Measurements from ENCODE around the gene OXNAD1. TPM values are rescaled to one million over a fixed set of nuclear protein-coding genes. Genes with fewer than 3 reads are reported as not detected.

The OXNAD1 gene
- total RNA-seq, 1 experiment from 2014 or later = 23.7 TPM

DNA sequence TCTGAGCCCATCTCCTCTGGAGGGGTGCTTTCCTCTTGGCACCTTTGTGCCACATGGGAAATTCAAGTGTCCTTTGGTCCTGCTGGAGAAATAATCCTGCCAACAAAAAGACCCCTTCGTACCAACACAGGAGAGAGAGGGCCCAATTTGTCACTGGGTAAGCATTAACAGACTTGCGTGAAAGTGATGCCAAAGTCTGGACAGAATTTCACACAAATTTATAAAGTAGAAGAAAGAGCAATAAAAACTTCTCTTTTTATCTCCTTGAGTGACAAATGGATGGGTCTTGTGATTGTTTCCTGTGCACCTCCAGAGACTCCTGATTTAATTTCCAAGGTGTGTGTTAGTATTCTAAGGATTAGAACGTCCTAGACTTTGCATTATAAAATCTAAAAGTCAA lies 15.1 kb upstream of the OXNAD1 start:
- H3K9me3 Mint-ChIP-seq = no peaks in the 10 kb centered on the region
- Histone ChIP-seq H2BK12ac (ENCODE audit: insufficient read length, low read depth, low read length) (no peak overlapping the region), H3K23me2 (ENCODE audit: insufficient read length, low read depth, low read length, poor library complexity, severe bottlenecking) (no peaks in the 10 kb centered on the region), H3K79me2 (ENCODE audit: insufficient read depth, low read length) (no peaks in the 10 kb centered on the region), H2AFZ (ENCODE audit: low read length) (no peak overlapping the region), H2BK20ac (ENCODE audit: low read depth, low read length, poor library complexity, severe bottlenecking) (no peak overlapping the region), H3K4me1 (ENCODE audit: insufficient read depth, low read length) (no peaks in the 10 kb centered on the region), H3K9ac (ENCODE audit: extremely low read depth, insufficient read length, low read length) (no peak overlapping the region), H3K18ac (ENCODE audit: insufficient read length, low read depth, low read length) (no peak overlapping the region), H3K23ac (ENCODE audit: insufficient read length, low read depth, low read length) (no peak overlapping the region), H2BK5ac (ENCODE audit: insufficient read length, low read length) (no peak overlapping the region), H3K14ac (ENCODE audit: insufficient read depth, low read length) (no peak overlapping the region), H3K27me3 (ENCODE audit: insufficient read depth, low read length) (no peaks in the 10 kb centered on the region), H3K9me3 (ENCODE audit: control insufficient read depth, low read depth, low read length) (no peaks in the 10 kb centered on the region), H3K4ac (ENCODE audit: low read depth, low read length) (no peak overlapping the region), H3K27ac (ENCODE audit: insufficient read length, low read depth, low read length) (no peak overlapping the region), H3K79me1 (ENCODE audit: insufficient read depth, low read depth, low read length, poor library complexity, severe bottlenecking) (no peaks in the 10 kb centered on the region), H3K56ac (ENCODE audit: insufficient read length, low read depth, low read length) (no peak overlapping the region), H3T11ph (ENCODE audit: low read length) (no peak overlapping the region), H2BK120ac (ENCODE audit: low read depth, low read length, poor library complexity, severe bottlenecking) (no peak overlapping the region), H3K4me2 (ENCODE audit: insufficient read depth, insufficient read length, low read length) (no peak overlapping the region), H4K20me1 (ENCODE audit: control insufficient read depth, insufficient read depth, insufficient read length) (no peaks in the 10 kb centered on the region), H4K5ac (ENCODE audit: insufficient read length, low read depth, low read length) (no peak overlapping the region), H2BK15ac (ENCODE audit: low read depth, low read length) (no peak overlapping the region), H4K8ac (replicated peaks; ENCODE audit: insufficient read length, low read depth, low read length) (no peak overlapping the region), H4K91ac (ENCODE audit: insufficient read length, low read depth, low read length) (no peak overlapping the region), H2AK5ac (ENCODE audit: insufficient read length, low read length) (no peak overlapping the region)
- no peak for DNase-seq
- H3K27ac Mint-ChIP-seq = no peak overlapping the region
- no peaks in the 10 kb centered on the region for H3K36me3 Mint-ChIP-seq (ENCODE audit: insufficient read depth in 1 of 3, low read depth in 3 of 3)
- H3K27me3 Mint-ChIP-seq (ENCODE audit: low read depth) = no peaks in the 10 kb centered on the region; the same call in 1 of the 2 replicates
- WGBS (ENCODE audit: extremely low coverage, insufficient read length, low lambda C conversion rate) = no CpG with 5 or more reads among the region's 3 CpGs
- peaks cover 0 to 4% of the 10 kb centered on the region in 2 experiments; a peak in 1 of 4 replicates for H3K4me1 Mint-ChIP-seq
- no peak overlapping the region for H3K4me3 Mint-ChIP-seq
- TF ChIP-seq, protein P1, sequence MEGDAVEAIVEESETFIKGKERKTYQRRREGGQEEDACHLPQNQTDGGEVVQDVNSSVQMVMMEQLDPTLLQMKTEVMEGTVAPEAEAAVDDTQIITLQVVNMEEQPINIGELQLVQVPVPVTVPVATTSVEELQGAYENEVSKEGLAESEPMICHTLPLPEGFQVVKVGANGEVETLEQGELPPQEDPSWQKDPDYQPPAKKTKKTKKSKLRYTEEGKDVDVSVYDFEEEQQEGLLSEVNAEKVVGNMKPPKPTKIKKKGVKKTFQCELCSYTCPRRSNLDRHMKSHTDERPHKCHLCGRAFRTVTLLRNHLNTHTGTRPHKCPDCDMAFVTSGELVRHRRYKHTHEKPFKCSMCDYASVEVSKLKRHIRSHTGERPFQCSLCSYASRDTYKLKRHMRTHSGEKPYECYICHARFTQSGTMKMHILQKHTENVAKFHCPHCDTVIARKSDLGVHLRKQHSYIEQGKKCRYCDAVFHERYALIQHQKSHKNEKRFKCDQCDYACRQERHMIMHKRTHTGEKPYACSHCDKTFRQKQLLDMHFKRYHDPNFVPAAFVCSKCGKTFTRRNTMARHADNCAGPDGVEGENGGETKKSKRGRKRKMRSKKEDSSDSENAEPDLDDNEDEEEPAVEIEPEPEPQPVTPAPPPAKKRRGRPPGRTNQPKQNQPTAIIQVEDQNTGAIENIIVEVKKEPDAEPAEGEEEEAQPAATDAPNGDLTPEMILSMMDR (conservative IDR thresholded peaks at IDR 0.05) = no peak
